Activated T-cell treated with anti-CD3 and anti-CD28 coated beads for 24 hours (primary cell): Measurements from ENCODE around the gene CCT5.
"Not testable (repeated sequence)": the region's sequence is repeated elsewhere in the genome, so short reads cannot be mapped to it uniquely, and the experiment has no call there.

Source experiments
- DNase-seq: peaks from one replicate; pipeline ENCODE4 v3.0.0-alpha.2; 2020; ENCODE audit warnings: low read depth

CCT5 gene

DNA sequence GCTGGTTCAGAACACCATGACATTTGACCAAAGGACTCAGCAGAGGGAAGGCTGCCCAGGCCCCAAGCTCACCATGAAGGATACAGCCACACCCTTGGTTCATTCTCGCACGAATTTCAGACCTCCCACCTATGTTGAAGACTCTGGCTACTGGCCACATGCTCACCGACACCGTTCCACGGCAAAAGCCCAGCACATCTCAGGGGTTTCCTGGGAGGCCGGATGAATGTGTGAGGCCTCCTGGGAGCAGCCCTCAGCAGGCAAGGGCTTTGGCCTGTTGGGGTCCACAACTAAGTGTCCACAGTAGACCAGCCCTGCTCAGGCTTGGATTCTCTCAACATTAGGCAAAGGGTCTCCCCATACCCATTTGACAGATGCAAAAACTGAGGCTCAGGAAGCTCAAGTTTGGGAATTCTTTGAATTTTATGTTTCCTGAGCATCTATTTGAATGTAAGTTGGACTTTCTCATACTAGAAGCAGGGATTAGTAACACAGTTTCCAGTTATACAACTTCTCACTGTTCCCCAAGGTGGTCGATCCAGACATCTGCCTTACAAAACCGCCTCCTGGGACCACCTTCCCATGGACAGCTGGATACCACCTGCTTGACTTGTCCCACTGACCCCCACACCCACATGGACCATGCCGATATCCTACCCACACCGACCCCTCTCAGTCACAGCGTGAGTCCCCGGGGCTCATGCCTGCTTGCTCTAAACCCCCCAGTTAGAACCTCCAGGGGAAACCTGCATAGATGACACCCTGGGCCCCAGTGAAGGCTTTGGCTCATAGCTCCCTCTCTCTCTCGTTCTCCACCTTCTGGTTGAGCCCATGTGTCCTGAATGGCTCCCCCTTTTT, 27.9 kb downstream of the CCT5 start:
- DNase-seq: no peak

DNA sequence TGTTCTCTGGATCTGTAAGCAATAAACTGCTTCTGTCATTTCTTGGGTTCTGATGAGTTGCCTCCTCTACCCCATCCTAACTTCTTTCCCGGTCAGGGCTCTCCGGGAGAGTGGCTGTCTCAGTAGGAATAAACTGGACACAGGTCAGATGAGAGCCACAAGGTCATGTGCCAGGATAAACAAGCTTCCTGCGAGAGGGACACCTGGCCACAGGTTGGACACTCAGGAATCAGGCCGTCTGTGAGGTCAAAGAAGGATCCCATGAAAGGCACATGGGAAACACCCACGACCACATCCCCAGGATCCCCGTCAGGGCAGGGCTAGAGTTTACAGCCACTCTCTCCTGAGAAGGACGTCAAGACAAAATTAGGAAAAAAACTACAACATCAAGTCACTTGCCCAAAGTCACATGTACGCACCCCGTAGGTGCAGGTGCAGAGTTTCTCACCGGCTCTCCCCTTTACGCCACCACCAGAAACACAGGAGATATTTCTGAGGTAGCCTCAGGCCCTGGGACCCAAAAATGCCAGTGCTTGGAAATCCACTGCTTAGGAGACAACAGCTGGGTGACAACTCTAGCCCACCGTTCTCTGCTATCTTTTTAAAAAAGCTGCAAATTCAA, 28.7 kb downstream of the CCT5 start:
- DNase-seq: no peak

DNA sequence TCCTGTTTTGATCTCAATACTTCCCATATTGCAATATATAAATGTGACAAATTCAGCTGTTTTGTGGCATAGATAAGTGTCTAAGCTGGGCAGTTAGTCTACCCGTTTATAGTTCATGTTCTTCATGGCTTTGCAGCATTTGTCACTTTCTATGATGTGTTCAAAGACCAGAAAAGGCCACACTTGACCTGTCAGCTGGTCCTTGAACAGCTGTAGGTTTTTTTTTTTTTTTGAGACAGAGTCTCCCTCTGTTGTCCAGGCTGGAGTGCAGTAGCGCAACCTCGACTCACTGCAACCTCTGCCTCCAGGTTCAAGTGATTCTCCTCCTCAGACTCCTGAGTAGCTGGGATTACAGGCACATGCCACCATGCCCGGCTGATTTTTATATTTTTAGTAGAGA, 29.2 kb downstream of the CCT5 start:
- no peak for DNase-seq

DNA sequence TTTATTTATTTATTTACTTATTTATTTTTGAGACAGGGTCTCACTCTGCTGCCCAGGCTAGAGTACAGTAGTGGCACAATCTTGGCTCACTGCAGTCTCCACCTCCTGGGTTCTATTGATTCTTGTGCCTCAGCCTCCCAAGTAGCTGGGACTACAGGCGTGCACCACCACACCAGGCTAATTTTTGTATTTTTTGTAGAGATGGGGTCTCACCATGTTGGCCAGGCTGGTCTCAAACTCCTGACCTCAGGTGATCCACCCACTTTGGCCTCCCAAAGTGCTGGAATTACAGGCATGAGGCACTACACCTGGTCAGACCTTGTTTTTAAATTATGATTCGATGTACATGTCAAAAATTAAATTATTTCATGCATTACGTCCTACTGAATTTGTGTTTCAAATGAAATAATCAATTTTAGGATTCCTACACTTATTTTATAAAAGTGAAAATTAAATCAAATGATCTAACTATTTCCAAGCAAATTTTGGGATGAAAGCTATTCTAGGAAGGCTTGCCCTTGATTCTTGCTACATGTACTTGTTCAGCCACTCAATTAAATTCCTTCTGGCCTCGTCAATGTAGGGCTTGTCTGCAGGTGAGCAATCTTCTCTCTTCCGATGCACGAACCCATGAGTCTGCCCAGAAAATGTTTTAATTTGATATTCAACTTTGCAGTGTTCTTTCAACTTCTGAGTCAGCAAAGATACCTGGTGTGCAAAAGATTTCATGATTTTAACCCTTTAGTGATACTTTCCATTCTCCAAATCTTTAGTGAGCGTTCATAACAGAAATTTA, 30.0 kb downstream of the CCT5 start:
- no peak for DNase-seq

DNA sequence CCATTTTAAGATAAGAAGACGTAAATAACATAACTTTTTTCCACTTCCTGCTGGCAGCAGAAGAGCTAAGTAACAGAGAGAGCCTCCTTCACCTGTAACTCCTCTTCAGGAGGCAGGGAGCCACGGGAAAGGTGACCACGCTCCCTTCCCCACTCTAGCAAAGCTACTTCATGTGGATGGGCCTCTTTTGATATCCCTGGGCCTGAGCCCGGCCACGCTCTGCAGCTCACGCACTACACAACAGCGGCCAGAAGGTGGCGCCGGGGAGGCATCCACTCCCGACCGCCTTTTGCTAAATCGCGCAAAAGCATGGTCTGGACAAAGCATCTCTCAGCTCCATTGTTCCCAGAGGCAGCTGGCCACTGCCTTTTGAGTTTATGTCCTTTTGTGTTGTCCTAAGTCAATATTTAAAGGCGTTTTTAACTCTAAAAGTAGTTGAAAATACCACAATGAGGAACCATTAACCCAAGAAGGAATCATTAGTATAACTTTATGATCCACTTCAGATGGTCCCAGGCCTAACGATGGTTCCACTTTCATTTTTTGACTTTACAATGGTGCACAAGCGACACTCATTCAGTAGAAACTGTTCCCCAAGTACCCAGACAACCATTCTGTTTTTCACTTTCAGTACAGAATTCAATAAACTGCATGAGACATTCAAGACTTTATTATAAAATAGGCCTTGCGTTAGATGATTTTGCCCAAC, 34.0 kb downstream of the CCT5 start:
- peak; percentile 72 for DNase-seq

DNA sequence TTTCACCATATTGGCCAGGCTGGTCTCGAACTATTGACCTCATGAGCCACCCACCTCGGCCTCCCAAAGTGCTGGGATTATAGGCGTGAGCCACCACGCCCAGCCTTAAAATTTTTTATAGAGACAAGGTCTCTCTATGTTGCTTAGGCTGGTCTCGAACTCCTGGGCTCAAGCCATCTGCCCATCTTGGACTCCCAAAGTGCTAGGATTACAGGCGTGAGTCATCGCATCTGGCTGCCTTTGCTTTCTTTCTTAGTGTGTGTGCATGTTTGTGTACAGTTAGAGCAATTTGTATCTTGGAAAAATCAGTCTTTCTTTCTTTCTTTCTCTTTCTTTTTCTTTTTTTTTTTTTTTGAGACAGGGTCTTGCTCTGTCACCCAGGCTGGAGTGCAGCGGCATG, 35.3 kb downstream of the CCT5 start:
- DNase-seq: not testable (repeated sequence)

DNA sequence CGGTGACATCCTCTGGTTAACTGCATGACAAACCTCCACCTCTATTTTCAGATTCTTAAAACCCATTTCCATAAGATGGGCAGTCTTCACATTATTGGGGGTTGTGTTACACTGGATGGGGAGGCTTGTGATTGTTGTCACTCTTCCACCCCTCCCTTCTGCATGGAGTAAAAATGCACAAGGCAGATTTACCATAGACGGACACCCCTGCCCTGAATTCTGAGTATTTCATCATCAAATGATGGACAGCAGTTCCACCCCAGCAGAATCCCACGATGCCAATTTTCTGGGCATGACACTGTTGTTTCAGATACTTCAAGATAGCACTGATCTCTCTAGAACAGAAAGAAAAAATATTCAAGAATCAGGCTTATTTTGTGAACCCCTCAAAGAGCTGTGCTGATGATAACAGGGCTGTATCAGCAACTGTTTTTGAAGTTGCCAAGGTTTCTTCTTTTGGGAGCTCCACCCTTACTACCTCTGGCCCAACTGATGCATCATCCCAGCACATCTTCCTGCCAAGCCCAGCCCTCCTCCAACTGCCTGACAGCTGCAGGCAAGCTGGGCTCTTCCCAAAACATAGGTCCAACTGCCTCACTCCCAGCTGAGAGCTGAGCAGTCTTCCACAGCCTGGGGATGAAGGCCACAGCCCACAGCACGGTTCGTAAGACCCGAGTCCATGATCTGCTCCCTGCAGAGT, 36.2 kb downstream of the CCT5 start:
- no peak for DNase-seq

DNA sequence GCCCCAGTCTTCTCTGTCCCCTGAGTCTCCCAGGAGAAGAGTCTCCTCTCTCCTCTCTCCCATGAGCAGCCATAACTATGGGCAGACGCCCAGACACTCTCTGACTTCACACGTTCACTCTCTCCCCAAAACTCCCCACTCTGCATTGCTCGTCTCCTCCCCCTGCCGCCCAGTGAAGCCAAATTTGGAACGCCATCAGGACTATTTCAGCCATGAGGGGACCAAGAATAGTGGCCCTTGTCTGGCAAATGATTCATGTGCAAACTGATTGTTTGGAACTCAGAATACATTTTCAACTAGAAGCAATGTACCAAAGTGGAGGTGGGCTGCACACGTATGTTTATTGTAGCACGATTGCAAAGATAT, 36.8 kb downstream of the CCT5 start:
- DNase-seq: no peak

DNA sequence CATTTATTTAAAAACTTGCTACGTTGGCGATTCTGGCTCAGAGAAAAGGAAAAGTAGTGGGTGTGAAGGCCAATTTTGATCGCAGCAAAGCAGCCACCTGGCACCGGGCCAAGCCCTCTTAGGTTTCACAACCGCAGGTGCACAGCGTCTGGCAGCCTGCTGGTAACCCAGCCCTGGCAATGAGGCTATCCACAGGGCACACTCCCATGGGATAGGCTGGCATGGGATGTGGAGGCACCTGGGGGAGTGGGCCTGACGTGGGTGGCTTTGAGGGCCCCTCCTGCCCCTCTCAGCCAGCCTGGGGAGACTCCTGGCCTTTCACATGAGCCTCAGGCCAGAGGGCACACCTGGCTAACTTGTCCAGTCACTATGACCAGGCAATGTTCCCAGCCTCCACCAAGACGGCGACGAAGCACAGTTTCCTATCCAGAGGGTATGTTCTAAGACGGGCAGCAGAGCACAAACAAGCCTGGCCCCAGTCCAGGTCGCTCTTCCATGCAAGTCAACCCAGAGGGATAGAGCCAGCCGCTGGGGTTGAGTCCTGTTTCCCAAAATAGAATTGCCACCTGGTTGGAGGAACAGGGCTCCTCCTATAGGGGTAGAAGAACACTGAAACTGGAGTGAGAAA, 38.6 kb downstream of the CCT5 start:
- no peak for DNase-seq

DNA sequence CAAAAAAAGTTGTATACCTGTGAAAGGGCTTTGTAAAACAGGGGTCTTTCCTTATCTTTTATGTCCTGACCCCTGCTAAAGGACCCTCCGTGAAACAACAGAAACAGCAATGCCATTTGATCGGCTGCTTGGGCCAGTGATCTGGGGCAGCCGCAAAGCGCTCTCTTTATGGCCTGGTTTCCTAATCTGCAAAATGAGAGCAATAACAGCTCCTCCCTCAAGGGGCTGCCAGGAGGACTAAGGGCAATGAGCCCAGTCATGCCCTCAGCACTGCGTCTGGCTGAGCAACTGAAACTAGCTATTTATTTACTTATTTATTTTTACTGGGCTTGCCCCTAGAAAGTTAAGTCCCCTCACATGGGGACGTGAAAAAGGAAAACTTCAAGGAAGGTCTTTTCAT, 39.3 kb downstream of the CCT5 start:
- DNase-seq: no peak

DNA sequence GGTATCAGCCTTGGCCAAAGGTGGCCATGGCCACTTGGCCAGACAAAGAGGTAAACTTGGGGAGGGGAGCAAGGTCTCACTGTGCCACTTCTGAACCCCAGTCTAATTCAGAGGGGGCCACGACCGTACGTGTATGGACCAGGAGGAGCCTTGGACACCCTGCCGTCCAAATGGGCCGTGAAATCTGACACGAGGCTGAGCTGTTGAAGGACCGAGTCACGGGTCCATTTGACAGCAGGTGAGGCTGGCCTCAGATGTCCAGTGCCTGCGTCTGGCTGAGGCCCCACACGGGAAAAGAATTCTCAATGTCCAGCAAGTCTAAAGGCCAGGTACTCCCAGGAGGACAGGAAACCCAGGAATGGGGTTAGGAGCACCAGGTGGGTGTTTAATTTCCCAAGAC, 39.9 kb downstream of the CCT5 start:
- DNase-seq: no peak

DNA sequence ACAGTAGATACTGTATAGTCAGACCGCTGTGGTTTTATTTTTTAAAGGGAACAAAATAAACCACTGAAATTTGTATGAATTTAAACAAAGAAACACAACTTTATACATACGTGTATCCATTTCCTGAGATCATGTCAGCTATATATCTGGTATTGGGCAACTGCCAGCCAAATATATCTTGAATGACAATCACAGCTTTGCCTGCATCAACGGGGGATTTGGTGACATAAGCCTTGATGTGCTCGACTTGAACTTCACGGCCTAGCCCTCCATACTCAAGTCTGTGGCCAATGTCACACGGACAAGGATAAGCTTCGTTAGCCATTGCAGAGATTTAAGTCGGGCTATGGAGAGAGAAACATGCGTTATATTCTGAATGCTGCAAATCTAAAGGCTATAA, 40.4 kb downstream of the CCT5 start:
- DNase-seq: no peak

DNA sequence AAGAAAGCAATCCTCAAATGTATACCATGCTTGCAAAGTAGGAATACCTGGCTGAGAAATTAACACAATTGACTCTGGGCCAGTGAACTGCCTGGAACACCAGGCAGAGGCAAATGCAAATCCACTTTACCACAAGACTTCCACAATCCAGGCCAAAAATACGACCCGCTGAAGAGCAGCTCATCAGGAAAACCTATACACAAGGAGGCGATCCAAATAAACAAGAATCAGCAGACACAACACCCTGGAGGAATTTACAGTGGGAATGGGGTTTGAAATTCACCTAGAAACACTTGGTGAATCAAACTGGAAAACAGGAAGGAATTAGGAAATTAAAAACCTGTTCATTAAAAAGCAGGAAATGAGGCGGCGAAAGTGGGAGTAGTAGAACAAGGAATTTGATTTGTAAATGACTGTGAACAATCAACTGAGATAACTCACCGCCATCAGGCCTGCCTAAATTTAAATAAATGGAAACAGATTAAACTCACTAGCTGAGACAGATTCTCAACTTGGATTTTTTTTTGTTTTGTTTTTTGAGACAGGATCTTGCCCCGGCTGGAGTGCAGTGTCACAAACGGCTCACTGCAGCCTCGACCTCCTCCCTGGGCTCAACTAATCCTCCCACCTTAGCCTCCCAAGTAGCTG, 41.7 kb downstream of the CCT5 start:
- DNase-seq: no peak

DNA sequence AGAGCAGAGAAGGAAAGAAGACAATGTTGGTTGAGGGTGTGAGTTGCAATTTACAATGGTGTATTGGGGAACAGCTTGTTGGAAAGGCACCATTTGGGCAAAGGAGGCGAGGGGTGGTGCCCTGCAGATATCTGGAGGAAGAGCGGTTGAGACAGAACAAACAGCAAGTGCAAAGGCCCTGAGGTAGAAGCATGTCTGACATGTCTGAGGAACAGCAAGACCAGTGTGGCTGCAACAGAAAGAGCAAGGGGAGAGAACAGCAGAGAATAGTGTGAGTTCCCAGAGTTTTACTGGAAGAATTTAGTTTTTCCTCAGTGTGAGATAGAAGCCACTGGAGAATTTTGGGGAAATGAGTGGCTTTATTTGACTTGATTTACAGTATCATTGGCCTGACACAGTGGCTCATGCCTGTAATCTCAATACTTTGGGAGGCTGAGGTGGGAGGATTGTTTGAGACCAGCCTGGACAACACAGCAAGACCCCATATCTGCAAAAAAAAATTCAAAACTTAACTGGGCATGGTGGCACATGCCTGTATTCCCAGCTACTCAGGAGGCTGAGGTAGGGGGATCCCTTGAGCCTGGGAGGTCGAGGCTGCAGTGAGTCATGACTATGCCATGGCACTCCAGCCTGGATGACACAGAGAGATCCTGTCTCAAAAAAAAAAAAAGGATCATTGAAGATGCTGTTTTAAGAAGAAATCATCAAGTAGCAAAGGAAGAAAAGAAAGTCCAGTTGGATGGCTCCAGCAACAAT, 44.0 kb downstream of the CCT5 start:
- DNase-seq: no peak

DNA sequence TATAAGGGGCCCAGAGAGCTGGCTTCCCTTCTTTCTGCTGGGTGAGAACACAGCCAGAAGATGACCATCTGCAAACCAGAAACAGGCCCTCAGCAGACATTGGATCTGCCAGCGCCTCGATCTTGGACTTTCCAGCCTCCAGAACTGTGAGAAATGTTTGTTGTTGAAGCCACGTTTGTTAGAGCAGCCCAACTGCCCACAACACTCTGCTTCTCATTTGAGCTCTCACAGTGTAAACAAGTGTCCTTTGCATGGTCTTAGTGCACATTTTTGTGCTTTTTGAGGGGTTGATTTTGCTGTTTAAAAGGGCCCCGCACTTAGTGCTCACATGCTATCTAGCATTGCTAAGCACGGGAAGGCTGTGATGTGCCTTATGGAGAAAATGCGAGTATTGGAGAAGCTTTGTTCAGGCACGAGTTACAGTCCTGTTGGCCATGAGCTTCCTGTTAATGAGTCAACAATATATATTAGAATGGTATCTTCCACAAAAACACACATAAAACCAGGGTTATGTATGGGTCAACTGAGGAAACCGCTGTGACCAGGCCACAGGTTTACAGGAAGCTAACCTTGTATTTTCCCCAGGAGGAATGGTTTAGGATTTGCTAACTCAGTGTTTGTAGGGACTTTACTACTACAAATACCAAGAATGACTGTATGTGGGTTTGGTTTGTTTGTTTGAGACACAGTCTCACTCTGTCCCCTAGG, 45.7 kb downstream of the CCT5 start:
- DNase-seq: no peak

DNA sequence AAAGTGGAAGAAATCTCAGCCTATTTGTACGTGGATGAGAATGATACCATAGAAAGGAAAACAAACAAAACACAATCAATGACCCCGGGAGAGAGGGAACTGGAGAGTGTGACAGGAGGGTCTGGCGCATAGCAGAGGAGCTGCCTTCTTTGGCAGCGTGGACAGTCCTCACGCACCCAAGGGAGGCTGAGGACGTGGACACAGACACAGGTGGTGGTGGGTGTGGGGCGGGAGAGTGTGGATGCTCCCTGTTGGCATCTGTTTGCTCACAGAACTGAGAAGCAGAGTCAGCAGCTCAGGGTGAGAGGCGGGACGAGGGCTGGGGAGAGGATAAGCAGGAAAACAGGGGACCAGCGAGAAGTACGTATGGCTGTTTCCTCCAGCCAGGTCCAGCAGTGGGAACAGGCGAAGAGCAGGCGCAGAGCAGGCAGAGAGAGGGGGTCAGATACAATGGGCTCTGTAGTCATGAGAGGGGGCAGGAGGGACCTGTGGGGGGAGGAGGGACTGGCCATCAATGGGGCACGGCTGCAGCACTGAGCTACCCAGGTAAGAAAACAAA, 47.6 kb downstream of the CCT5 start:
- no peak for DNase-seq

DNA sequence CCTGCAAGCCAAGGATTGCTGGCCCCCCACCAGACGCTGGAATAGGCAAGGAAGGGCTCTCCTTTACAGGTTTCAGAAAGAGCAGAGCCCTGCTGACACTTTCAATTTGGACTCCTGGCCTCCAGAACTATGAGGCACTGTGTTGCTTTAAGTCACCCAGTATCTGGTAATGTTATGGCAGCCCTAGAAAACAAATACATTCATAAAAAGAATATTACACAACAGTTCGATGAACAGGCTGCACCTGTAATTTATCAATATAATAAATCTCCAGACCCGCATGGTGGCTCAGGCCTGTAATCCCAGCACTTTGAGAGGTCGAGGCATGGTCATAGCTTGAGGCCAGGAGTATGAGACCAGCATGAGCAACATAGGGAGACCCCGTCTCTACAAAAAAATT, 50.2 kb downstream of the CCT5 start:
- DNase-seq: no peak

DNA sequence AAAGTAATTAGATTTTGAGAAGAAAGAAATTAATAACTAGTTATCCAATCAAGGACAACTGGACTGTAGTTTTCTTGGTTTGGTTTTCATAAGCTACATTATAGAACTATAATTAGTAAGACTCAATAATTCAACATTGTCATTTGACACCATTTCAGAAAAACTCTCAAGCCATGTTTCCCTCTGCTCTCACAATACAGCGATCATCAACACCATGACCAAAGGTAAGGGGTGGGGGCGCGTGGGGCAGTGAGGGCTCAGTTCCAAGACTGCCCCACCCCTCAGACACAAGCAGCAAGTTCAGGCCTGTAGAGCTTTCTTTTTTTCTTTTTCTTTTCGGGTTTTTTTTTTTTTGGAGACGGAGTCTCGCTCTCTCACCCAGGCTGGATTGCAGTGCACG, 51.2 kb downstream of the CCT5 start:
- DNase-seq: no peak
